Measurements from ENCODE around the gene RYK.

GRCh38 chr3:134298249-134298648, 47.6 kb upstream of the RYK start:
- TF ChIP-seq EP300 (IDR thresholded peaks at IDR 0.05; ENCODE audit: borderline replicate concordance) (no peak), MAX (IDR thresholded peaks at IDR 0.05) (no peak), ZBTB7A (IDR thresholded peaks at IDR 0.05; ENCODE audit: low read depth) (no peak), TAF1 (IDR thresholded peaks at IDR 0.05; ENCODE audit: low read depth) (no peak)

Measured in Ishikawa (cell line).